ENCODE measurements around the gene ALPL. TPM values are rescaled to one million over a fixed set of nuclear protein-coding genes. Genes with fewer than 3 reads are reported as not detected.

Gene ALPL
- total RNA-seq, 1 experiment from 2014 or later: 140 TPM

DNA sequence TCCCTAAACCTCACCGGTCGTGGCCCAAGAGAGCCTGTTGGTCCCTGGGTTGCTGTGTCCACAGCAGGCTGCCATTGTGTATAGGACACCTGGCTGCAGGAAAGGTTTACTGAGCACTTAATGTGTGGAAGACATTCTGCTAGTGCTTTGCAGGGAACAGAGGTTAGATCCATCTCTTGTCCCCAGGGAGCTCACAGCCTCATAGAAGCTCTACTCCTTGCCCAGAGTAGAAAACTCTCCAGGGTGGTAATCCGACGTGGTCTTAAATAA is 16.9 kb upstream of the ALPL start (continued):
- TF ChIP-seq ZNF219 (CRISPR knock-in tag; IDR thresholded peaks at IDR 0.05; ENCODE audit: borderline replicate concordance) (no peak), CBFB (CRISPR knock-in tag; IDR thresholded peaks at IDR 0.05; ENCODE audit: low read depth) (no peak), JAZF1 (CRISPR knock-in tag; IDR thresholded peaks at IDR 0.05) (no peak), ZNF317 (CRISPR knock-in tag; IDR thresholded peaks at IDR 0.05; ENCODE audit: borderline replicate concordance, low read depth) (no peak)

DNA sequence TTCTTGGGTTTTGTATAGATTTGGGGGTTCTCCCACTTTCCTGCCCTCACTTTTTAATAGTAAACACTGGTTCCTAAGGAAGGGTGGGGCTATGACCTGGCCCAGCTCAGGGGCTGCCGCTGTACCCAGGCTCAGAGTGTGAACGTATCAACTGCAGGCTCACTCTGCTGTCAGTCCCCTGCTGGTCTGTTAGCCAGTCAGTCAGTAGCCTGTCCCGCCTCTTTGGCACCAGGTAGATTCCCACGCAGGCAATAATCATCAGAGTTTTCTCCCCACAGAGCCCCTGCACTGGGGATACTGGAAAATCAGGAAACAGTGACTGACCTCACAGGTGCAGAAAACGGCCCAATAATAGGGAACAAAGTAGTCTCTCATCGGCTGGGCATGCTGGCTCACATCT is 15.0 kb upstream of the ALPL start:
- H3K27me3 Mint-ChIP-seq (ENCODE audit: low read depth): peaks cover 7% of the 10 kb centered on the region
- DNase-seq (ENCODE audit: low spot score) (no peak), ATAC-seq (peak; percentile 36)
- H3K36me3 Mint-ChIP-seq: peaks cover 4% of the 10 kb centered on the region
- H3K27ac Mint-ChIP-seq: no peak overlapping the region
- POLR2A ChIA-PET: no interaction called here
- no peak overlapping the region for H3K4me3 Mint-ChIP-seq
- peaks cover 4% of the 10 kb centered on the region for H3K9me3 Mint-ChIP-seq
- H3K4me1 Mint-ChIP-seq: peaks cover 19% of the 10 kb centered on the region
- CTCF ChIA-PET: interaction anchor here (4.0 kb wide), 1 partner anchor 123 kb away, joined by 52 read pairs; no protein-coding TSS in a partner anchor
- TF ChIP-seq ZNF263 (CRISPR knock-in tag; IDR thresholded peaks at IDR 0.05; ENCODE audit: low read depth) (no peak), JAZF1 (CRISPR knock-in tag; IDR thresholded peaks at IDR 0.05) (no peak), NR1H2 (CRISPR knock-in tag; IDR thresholded peaks at IDR 0.05) (no peak), NFYB (CRISPR knock-in tag; conservative IDR thresholded peaks at IDR 0.05; ENCODE audit: low read depth) (peak; percentile 28; the same call in 1 of the 2 replicates), CTCF (IDR thresholded peaks at IDR 0.05) (no peak), CDX4 (CRISPR knock-in tag; IDR thresholded peaks at IDR 0.05; ENCODE audit: borderline replicate concordance) (no peak)
- TF ChIP-seq, protein P1, sequence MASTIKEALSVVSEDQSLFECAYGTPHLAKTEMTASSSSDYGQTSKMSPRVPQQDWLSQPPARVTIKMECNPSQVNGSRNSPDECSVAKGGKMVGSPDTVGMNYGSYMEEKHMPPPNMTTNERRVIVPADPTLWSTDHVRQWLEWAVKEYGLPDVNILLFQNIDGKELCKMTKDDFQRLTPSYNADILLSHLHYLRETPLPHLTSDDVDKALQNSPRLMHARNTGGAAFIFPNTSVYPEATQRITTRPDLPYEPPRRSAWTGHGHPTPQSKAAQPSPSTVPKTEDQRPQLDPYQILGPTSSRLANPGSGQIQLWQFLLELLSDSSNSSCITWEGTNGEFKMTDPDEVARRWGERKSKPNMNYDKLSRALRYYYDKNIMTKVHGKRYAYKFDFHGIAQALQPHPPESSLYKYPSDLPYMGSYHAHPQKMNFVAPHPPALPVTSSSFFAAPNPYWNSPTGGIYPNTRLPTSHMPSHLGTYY (CRISPR knock-in tag; IDR thresholded peaks at IDR 0.05): no peak

GRCh38 chr1:21495225-21495820 is 13.9 kb upstream of the ALPL start:
- ChIA-PET CTCF (interaction anchor here (1.1 to 3.5 kb wide), 5 partner anchors 14 to 240 kb away, joined by 3 to 15 read pairs (median 5); partner anchors contain the start of gene ALPL), POLR2A (no interaction called here)
- H3K4me3 Mint-ChIP-seq: no peak overlapping the region
- H3K27me3 Mint-ChIP-seq (ENCODE audit: low read depth): peaks cover 7% of the 10 kb centered on the region
- peaks cover 4% of the 10 kb centered on the region for H3K9me3 Mint-ChIP-seq
- H3K4me1 Mint-ChIP-seq: peaks cover 19% of the 10 kb centered on the region
- no peak overlapping the region for H3K27ac Mint-ChIP-seq
- H3K36me3 Mint-ChIP-seq: peaks cover 3% of the 10 kb centered on the region
- DNase-seq (ENCODE audit: low spot score) (no peak), ATAC-seq (no peak)
- TF ChIP-seq ZNF396 (CRISPR knock-in tag; IDR thresholded peaks at IDR 0.05; ENCODE audit: borderline replicate concordance) (no peak), NFATC4 (CRISPR knock-in tag; IDR thresholded peaks at IDR 0.05) (no peak), ZNF671 (CRISPR knock-in tag; IDR thresholded peaks at IDR 0.05) (no peak), ZNF317 (CRISPR knock-in tag; IDR thresholded peaks at IDR 0.05; ENCODE audit: borderline replicate concordance, low read depth) (no peak), TCF7 (CRISPR knock-in tag; IDR thresholded peaks at IDR 0.05; ENCODE audit: low read depth) (no peak), ARID4B (CRISPR knock-in tag; IDR thresholded peaks at IDR 0.05; ENCODE audit: borderline replicate concordance) (no peak), HMGA2 (CRISPR knock-in tag; IDR thresholded peaks at IDR 0.05) (no peak), ZNF121 (CRISPR knock-in tag; IDR thresholded peaks at IDR 0.05) (no peak), ZNF425 (CRISPR knock-in tag; conservative IDR thresholded peaks at IDR 0.05) (no peak), ZNF138 (CRISPR knock-in tag; conservative IDR thresholded peaks at IDR 0.05) (no peak), NR1H2 (CRISPR knock-in tag; IDR thresholded peaks at IDR 0.05) (no peak)
- TF ChIP-seq, protein P2, sequence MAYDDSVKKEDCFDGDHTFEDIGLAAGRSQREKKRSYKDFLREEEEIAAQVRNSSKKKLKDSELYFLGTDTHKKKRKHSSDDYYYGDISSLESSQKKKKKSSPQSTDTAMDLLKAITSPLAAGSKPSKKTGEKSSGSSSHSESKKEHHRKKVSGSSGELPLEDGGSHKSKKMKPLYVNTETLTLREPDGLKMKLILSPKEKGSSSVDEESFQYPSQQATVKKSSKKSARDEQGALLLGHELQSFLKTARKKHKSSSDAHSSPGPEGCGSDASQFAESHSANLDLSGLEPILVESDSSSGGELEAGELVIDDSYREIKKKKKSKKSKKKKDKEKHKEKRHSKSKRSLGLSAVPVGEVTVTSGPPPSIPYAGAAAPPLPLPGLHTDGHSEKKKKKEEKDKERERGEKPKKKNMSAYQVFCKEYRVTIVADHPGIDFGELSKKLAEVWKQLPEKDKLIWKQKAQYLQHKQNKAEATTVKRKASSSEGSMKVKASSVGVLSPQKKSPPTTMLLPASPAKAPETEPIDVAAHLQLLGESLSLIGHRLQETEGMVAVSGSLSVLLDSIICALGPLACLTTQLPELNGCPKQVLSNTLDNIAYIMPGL (CRISPR knock-in tag; IDR thresholded peaks at IDR 0.05): no peak
- TF ChIP-seq, protein P3, sequence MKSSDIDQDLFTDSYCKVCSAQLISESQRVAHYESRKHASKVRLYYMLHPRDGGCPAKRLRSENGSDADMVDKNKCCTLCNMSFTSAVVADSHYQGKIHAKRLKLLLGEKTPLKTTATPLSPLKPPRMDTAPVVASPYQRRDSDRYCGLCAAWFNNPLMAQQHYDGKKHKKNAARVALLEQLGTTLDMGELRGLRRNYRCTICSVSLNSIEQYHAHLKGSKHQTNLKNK (CRISPR knock-in tag; IDR thresholded peaks at IDR 0.05): no peak
